KOPT-K1 (cell line): ENCODE measurements around the gene TBC1D1.

Experiments
- H3K27ac ChIP-seq: fragments of 200-600 bp; sonication (generic); 2 replicates; pipeline ENCODE4 v1.5.1; 2016; ENCODE audit warnings: antibody characterized with exemption, mild to moderate bottlenecking, low read depth, low read length; ENCODE audit not compliant: poor library complexity, severe bottlenecking
- H3K36me3 ChIP-seq: fragments of 200-600 bp; sonication (generic); 2 replicates; pipeline ENCODE4 v1.5.1; 2017; ENCODE audit warnings: antibody characterized with exemption, mild to moderate bottlenecking, low read length, moderate library complexity; ENCODE audit not compliant: insufficient read depth
- H3K9me3 ChIP-seq: fragments of 200-600 bp; sonication (generic); 2 replicates; pipeline ENCODE4 v1.5.1; 2017; ENCODE audit warnings: antibody characterized with exemption, low read length, mild to moderate bottlenecking; ENCODE audit not compliant: insufficient read depth, poor library complexity, severe bottlenecking

The TBC1D1 gene

GRCh38 chr4:38145741-38146140, 254.9 kb downstream of the TBC1D1 start:
- H3K36me3 ChIP-seq, result no peaks in the 10 kb centered on the region
- H3K9me3 ChIP-seq, result no peaks in the 10 kb centered on the region
- no peak overlapping the region for H3K27ac ChIP-seq

- H3K9me3 ChIP-seq, result no peaks in the 10 kb centered on the region
- no peak overlapping the region for H3K27ac ChIP-seq
Observed at GRCh38 chr4:38146383-38146782, 255.5 kb downstream of the TBC1D1 start.

GRCh38 chr4:38149472-38149996, 258.6 kb downstream of the TBC1D1 start:
- H3K27ac ChIP-seq, result no peak overlapping the region
- H3K9me3 ChIP-seq, result no peaks in the 10 kb centered on the region
- H3K36me3 ChIP-seq, result no peaks in the 10 kb centered on the region

More at GRCh38 chr4:38146383-38146782, 255.5 kb downstream of the TBC1D1 start:
- H3K36me3 ChIP-seq, result no peaks in the 10 kb centered on the region

- H3K9me3 ChIP-seq, result no peaks in the 10 kb centered on the region
- H3K27ac ChIP-seq, result no peak overlapping the region
- no peaks in the 10 kb centered on the region for H3K36me3 ChIP-seq
Observed at GRCh38 chr4:38149997-38150671, 259.2 kb downstream of the TBC1D1 start.

- no peaks in the 10 kb centered on the region for H3K9me3 ChIP-seq
- H3K27ac ChIP-seq, result no peak overlapping the region
- H3K36me3 ChIP-seq, result no peaks in the 10 kb centered on the region
Observed at GRCh38 chr4:38150766-38151165, 259.9 kb downstream of the TBC1D1 start.

- H3K27ac ChIP-seq, result no peak overlapping the region
- no peaks in the 10 kb centered on the region for H3K36me3 ChIP-seq
- H3K9me3 ChIP-seq, result no peaks in the 10 kb centered on the region
Observed at GRCh38 chr4:38151873-38152272, 261.0 kb downstream of the TBC1D1 start.

- Histone ChIP-seq H3K9me3 (no peaks in the 10 kb centered on the region), H3K27ac (no peak overlapping the region), H3K36me3 (no peaks in the 10 kb centered on the region)
Observed at GRCh38 chr4:38152305-38152704, 261.4 kb downstream of the TBC1D1 start.

- no peak overlapping the region for H3K27ac ChIP-seq
Observed at GRCh38 chr4:38152721-38153386, 262.0 kb downstream of the TBC1D1 start.

GRCh38 chr4:38153387-38153760, 262.5 kb downstream of the TBC1D1 start:
- Histone ChIP-seq H3K36me3 (no peaks in the 10 kb centered on the region), H3K27ac (no peak overlapping the region), H3K9me3 (no peaks in the 10 kb centered on the region)

More at GRCh38 chr4:38152721-38153386, 262.0 kb downstream of the TBC1D1 start:
- Histone ChIP-seq H3K36me3 (no peaks in the 10 kb centered on the region), H3K9me3 (no peaks in the 10 kb centered on the region)

GRCh38 chr4:38154252-38154651, 263.4 kb downstream of the TBC1D1 start:
- Histone ChIP-seq H3K9me3 (no peaks in the 10 kb centered on the region), H3K36me3 (no peaks in the 10 kb centered on the region), H3K27ac (no peak overlapping the region)

GRCh38 chr4:38154681-38155588, 264.1 kb downstream of the TBC1D1 start:
- no peak overlapping the region for H3K27ac ChIP-seq
- no peaks in the 10 kb centered on the region for H3K9me3 ChIP-seq
- no peaks in the 10 kb centered on the region for H3K36me3 ChIP-seq

GRCh38 chr4:38155589-38156294, 264.9 kb downstream of the TBC1D1 start:
- Histone ChIP-seq H3K36me3 (no peaks in the 10 kb centered on the region), H3K27ac (no peak overlapping the region), H3K9me3 (no peaks in the 10 kb centered on the region)

GRCh38 chr4:38157592-38157991, 266.7 kb downstream of the TBC1D1 start:
- Histone ChIP-seq H3K9me3 (no peaks in the 10 kb centered on the region), H3K27ac (no peak overlapping the region), H3K36me3 (no peaks in the 10 kb centered on the region)

GRCh38 chr4:38160487-38161207, 269.8 kb downstream of the TBC1D1 start:
- no peaks in the 10 kb centered on the region for H3K36me3 ChIP-seq
- no peak overlapping the region for H3K27ac ChIP-seq

More at GRCh38 chr4:38160487-38161207, 269.8 kb downstream of the TBC1D1 start:
- peaks cover 9% of the 10 kb centered on the region for H3K9me3 ChIP-seq
